ENCODE measurements around the gene SGK2. TPM values are rescaled to one million over a fixed set of nuclear protein-coding genes. Genes with fewer than 3 reads are reported as not detected.

The SGK2 gene
- total RNA-seq, 1 experiment from 2014 or later: not detected

- no peak overlapping the region for H2BK5ac ChIP-seq (ENCODE audit: insufficient read length, low read length)
- no peak overlapping the region for H3K27ac ChIP-seq (ENCODE audit: insufficient read length, low read depth, low read length)
- H2BK12ac ChIP-seq (ENCODE audit: insufficient read length, low read depth, low read length): no peak overlapping the region
- peaks cover 14 to 18% of the 10 kb centered on the region in 2 experiments for H3K4me1 Mint-ChIP-seq
- no peak overlapping the region for H2AK5ac ChIP-seq (ENCODE audit: insufficient read length, low read length)
- no peak overlapping the region for H4K91ac ChIP-seq (ENCODE audit: insufficient read length, low read depth, low read length)
- H3K27ac Mint-ChIP-seq: peak overlapping the region in 1 of 3 experiments; percentile 42; a peak in 1 of 7 replicates
- H3K4me1 ChIP-seq (ENCODE audit: insufficient read depth, low read length): no peaks in the 10 kb centered on the region; the same call in 1 of the 2 replicates
- no peak overlapping the region for H2BK120ac ChIP-seq (ENCODE audit: low read depth, low read length, poor library complexity, severe bottlenecking)
- H4K8ac ChIP-seq (replicated peaks; ENCODE audit: insufficient read length, low read depth, low read length): no peak overlapping the region
- no peak overlapping the region for H3K56ac ChIP-seq (ENCODE audit: insufficient read length, low read depth, low read length)
- H3K27me3 ChIP-seq (ENCODE audit: insufficient read depth, low read length): no peaks in the 10 kb centered on the region
- H3T11ph ChIP-seq (ENCODE audit: low read length): no peak overlapping the region
- H3K9ac ChIP-seq (ENCODE audit: extremely low read depth, insufficient read length, low read length): no peak overlapping the region
- no peaks in the 10 kb centered on the region for H3K9me3 Mint-ChIP-seq
- H3K23ac ChIP-seq (ENCODE audit: insufficient read length, low read depth, low read length): no peak overlapping the region
- no peaks in the 10 kb centered on the region for H4K20me1 ChIP-seq (ENCODE audit: control insufficient read depth, insufficient read depth, insufficient read length)
- no peaks in the 10 kb centered on the region for H3K79me1 ChIP-seq (ENCODE audit: insufficient read depth, low read depth, low read length, poor library complexity, severe bottlenecking)
- DNase-seq: no peak
- H3K4me3 Mint-ChIP-seq: no peak overlapping the region
- H2BK20ac ChIP-seq (ENCODE audit: low read depth, low read length, poor library complexity, severe bottlenecking): no peak overlapping the region
- H3K23me2 ChIP-seq (ENCODE audit: insufficient read length, low read depth, low read length, poor library complexity, severe bottlenecking): no peaks in the 10 kb centered on the region
- no peak overlapping the region for H3K4me2 ChIP-seq (ENCODE audit: insufficient read depth, insufficient read length, low read length)
- no CpG with 5 or more reads among the region's 2 CpGs for whole genome bisulfite sequencing (ENCODE audit: extremely low coverage, insufficient read length, low lambda C conversion rate)
- no peak for TF ChIP-seq CTCF (conservative IDR thresholded peaks at IDR 0.05)
- no peak overlapping the region for H2BK15ac ChIP-seq (ENCODE audit: low read depth, low read length)
- H3K27me3 Mint-ChIP-seq (ENCODE audit: low read depth): peaks cover 4% of the 10 kb centered on the region; the same call in 1 of the 2 replicates
- H3K9me3 ChIP-seq (ENCODE audit: control insufficient read depth, low read depth, low read length): no peaks in the 10 kb centered on the region
- H4K5ac ChIP-seq (ENCODE audit: insufficient read length, low read depth, low read length): no peak overlapping the region
- no peak overlapping the region for H2AFZ ChIP-seq (ENCODE audit: low read length)
- H3K18ac ChIP-seq (ENCODE audit: insufficient read length, low read depth, low read length): no peak overlapping the region
- H3K14ac ChIP-seq (ENCODE audit: insufficient read depth, low read length): no peak overlapping the region
- H3K36me3 Mint-ChIP-seq (ENCODE audit: insufficient read depth in 1 of 3, low read depth in 3 of 3): no peaks in the 10 kb centered on the region
- H3K79me2 ChIP-seq (ENCODE audit: insufficient read depth, low read length): no peaks in the 10 kb centered on the region
- no peak overlapping the region for H3K4ac ChIP-seq (ENCODE audit: low read depth, low read length)
Observed at GRCh38 chr20:43583982-43584432, 25.2 kb downstream of the SGK2 start.
